GM18909 (cell line): Measurements from ENCODE around the gene INMT.

Experiments
- ATAC-seq: cut with Tn5 transposase; IDR thresholded peaks from one replicate; pipeline ENCODE4 v1.9.1; 2021; ENCODE audit warnings: mild to moderate bottlenecking; ENCODE audit not compliant: unreplicated experiment, poor library complexity

The INMT gene

GRCh38 chr7:30805081-30805691, 53.3 kb downstream of the INMT start:
- no peak for ATAC-seq

- ATAC-seq = no peak
These were observed 54.0 kb downstream of the INMT start for GRCh38 chr7:30805931-30806330.
